ENCODE data around the gene FBL. TPM values are rescaled to one million over a fixed set of nuclear protein-coding genes. Genes with fewer than 3 reads are reported as not detected.

FBL gene
- total RNA-seq, 1 donor from 2014 or later = 89.2 TPM

DNA sequence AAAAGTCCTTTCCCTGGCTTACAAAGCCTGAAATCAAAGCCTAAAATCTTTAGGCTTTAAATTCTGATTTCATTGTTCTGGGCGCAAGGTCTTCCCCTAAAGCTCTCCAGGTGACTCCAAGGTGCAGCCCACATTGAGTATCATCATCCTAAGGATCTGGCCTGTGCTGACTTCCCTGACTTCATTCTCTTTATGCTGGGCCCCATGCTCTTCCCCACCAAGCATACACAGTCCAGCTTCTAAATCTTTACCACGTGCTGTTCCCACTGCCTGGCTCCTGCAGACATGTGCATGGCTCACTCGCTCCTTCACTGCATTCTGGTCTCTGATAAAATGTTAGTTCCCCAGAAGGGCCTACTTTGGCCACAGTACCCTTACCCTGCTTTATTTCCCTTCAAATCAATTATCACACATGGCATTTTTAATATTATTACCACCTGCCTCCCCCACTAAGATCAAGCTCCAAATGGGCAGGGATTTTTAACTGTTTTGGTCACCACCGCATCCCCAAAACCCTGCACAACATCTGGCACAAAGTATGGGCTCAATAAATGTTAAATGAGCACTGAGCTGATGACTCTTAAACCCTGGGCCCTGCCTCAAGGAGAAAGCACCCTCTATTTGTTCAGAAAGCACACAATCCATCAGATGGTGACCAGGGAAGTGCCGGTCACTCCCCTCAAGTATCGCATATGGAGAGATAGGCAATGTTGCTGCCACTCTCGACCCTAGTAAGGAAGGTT, 3.3 kb downstream of the FBL start:
- DNase-seq (ENCODE audit: low read depth) = no peak

DNA sequence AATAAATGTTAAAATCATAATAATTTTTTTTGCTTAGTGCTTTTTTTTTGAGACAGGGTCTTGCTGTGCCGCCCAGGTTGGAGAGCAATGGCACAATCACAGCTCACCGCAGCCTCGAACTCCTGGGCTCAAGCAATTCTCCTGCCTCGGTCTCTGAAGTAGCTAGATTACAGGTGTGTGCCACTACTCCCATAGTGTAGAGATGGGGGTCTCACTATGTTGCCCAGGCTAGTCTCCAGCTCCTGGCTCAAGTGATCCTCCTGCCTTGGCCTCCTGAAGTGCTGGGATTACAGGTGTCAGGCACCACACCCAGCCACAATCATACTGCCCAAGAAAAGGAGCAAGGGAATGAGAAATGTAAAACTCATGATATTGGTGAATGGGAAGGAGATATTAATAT, 5.1 kb downstream of the FBL start:
- DNase-seq (ENCODE audit: low read depth) = no peak

DNA sequence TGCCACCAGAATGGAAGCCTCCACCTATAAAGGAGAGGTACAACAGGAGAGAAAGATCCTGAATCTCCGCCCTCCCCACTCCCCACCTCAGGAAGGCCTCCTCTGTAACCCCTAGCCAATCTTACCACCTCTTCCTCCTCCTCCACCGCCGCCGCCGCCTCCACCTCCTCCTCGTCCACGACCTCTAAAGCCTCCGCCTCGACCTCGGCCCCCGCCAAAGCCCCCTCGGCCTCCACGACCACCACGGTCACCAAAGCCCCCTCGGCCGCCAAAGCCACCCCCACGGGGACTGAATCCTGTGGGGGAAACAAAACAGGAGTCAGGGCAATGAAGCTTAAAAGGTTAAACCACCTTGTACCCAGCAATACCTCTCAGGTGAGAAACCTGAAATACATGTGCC, 5.7 kb downstream of the FBL start:
- no peak for DNase-seq (ENCODE audit: low read depth)

DNA sequence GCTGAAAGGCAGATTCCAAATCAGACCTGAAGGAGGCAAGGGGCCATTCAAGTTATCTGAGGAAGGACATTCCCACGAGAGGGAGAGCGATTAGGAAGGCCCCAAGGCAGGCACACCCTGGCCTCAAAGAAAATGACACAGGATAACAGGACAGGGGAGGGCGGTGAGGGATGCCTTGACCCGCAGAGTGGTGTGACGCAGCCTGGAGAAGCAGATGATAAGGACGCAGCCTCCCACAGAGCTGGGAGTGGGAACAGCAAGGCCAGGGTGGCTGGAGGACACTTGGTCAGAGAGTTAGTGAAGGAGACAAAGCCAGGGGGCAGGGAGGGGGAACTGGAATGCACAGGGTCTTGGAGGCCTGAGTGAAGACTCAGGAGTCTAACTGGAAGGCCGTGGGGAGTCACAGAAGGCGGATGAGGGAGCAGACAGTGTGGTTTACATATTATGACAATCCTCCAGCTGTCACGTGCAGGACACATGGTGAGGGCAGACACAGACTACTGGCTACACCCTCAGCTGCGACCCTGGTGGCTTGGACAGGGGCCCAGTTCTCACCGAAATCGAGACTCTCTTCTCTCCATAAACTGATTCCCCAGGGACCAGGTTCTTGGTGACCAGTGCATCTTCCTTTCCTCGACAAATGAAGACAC, 6.4 kb downstream of the FBL start:
- no peak for DNase-seq (ENCODE audit: low read depth)

DNA sequence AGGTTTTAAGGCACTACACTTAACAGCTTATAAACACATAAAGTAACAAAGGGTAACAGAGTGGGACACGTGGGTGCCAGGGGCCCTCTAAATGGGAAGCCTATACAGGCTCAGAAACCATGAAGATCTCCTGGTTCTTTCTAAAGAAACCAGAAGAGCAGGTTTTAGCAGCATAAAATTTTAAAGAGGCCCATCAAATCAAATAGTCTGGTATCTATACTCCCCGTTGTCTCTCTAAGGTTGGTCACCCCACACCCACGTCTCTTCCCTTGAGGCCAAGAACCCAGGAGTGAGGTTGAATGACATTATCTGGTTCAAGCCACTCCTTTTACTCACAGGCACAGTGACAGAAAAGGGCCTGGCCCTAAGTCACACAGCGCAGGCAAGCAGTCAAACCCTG, 7.6 kb downstream of the FBL start:
- no peak for DNase-seq (ENCODE audit: low read depth)

DNA sequence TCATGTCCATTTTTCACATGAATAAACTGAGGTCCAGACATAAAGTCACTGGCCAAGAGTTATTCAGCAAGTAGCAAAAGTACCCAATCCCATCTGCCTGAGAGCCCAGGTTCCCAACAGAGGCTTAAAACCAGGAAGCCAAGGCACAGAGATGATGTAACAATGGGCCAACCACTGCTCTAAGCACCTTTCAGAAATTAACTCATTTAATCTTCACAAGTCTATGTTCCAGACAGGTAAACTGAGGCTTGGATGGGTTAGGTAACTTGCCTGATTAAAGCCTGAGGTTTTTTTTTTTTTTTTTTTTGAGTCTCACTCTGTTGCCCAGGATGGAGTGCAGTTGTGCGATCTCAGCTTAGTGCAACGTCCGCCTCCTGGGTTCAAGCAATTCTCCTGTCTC, 8.2 kb downstream of the FBL start:
- no peak for DNase-seq (ENCODE audit: low read depth)

DNA sequence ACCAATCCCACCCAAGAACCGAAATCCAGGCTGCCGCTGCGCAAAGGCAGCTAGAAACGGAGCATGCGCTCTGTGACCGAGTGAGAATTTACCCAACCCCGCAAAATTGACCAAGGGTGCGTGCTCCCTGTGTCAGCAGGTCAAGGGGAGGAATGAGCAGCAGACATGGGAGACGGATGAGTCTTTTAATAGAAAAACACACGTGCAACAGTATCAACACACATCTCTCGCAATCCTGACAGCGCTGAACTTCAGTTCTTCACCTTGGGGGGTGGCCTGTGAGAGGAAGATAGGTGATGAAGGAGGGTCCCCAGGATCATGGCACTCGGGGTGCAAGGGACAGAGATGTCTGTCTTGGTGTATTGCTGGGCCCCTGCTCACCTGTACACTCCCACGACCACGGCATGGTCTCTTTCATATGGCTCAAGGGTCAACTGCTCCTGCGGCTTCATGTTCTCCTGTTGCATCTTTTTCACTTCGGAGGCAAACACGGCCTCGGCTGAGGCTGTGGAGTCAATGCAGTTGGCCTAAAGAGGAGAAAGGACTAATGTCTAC, 11.8 kb downstream of the FBL start:
- no peak for DNase-seq (ENCODE audit: low read depth)

DNA sequence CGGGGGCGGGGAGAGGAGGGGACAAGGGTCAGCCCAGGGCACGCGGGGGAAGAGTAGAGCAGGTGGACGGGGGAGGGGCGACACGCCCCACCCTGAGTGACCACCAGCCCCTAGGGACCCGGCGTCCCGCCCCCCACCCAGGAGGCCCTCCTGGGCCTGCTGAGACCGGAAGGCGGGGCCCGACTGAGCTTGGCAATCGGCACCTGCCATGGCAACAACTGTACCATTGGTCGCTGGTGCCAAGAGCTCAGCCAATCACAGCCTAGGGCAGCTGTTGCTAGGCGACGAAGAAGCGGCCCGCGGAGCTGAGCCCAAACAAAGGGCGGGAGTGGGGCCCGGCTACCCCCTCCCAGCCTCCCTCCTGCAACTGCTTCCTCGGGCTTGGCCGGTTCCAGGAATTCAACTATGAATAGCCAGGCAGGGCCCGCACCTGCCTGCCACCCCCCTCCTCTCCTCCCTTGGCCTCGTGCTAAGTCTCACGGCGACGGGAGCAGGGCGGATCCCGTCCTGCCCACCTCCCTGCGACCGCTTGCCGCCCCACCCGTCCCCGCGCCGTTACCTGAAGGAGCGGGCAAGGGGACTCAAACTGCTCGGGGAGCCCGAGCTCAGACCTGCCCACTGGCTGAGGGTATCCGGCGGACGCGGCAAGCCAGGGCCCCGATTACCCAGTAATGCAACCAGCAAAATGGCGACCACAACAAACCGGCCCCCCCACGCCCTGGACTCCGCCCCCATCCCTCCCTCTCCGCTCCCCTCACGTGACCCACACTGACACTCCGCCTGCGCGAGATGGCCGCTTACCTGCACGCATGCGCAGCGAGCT, 12.5 kb downstream of the FBL start, which contains the start of gene DYRK1B:
DYRK1B (minus strand) TSS at position 699 of the 823 bp plus-strand sequence. CDS start 2,295 bp downstream, outside the sequence.
- peak; percentile 93 for DNase-seq (ENCODE audit: low read depth)

DNA sequence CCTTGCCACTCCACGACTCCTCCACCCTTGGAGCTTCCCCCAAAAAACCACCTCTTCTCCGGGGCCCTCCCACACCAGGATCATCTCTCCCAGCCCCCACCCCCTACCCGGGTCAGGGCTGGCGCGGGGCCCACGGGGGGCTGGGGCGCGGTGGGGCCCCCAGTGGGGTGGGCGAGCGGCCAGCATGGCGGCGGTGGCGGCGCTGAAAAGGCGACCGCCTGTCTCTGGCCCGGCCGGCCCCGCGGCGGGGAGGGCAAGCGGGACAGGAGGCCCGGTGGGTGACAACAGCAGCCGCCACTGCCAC, 13.1 kb downstream of the FBL start:
- no peak for DNase-seq (ENCODE audit: low read depth)

DNA sequence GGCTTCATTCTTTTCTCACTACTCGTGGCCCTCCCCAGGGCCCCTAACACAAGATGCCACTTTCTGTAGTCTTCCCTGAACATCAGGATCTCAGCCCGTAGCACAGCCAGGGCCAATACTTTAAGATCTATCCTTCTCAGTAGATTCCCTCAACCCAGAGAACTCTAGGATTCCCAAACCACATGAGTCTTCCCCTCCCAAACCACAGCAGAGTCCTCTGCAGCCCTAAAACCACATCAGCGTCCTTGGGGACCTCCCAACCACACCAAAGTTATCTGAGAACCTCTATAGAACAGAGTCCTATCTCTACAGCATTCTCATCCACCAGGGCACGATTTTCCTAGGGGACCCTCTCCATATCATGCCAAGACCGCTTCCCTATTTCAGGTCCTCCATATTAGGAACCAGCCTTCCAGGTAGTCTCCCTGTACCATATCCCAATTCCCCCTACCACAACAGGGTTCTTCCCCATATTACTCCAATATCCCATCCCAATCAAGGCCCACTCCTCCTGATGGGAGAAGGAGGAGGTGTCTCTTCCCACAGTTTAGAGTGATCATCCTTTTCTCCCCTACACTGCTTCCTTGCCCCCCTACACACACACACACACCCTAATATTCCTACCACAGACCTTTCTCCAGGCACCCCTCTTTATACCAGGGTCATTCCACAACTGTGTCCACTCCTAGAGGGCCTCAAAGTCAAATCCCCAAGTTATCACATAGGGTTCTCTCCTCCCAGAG, 13.7 kb downstream of the FBL start:
- no peak for DNase-seq (ENCODE audit: low read depth)

DNA sequence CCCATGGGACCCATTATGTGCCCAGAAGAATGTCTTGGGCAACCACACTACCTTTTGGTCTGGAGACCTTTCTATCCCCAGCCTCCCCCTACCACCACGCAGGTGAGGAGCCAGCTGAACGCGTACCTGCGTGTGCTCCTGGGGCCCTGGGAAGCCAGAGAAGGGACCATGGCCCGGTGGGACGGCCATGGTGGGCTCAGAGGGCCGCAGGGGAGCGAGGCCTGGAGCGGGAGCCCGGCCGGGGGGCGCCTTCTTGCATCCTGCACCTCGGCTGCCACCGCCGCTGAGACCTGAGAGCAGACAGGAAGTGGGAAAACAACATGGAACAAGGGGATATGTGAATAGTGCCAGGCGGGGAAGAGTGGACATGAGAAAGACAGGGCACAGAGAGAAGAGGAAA, 14.5 kb downstream of the FBL start:
- DNase-seq (ENCODE audit: low read depth) = no peak

DNA sequence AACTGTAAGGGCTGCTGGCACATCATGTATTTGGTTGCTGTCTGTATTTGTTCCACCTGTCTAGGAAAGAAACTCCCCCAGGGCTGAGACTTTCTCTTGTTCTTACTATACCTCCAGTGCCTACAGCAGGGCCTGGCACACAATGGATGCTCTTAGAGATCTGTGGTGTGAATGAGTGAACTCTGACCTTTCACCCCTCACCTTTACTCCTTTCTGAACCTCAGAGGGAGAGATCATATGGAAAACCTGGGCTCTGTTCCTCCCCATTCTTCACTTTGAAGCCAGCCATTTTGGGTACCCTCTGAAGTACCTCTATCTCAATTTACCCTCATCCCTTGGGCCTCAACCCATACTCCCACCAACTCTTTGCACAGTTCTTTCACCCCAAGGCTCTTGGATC, 15.3 kb downstream of the FBL start:
- DNase-seq (ENCODE audit: low read depth) = no peak

DNA sequence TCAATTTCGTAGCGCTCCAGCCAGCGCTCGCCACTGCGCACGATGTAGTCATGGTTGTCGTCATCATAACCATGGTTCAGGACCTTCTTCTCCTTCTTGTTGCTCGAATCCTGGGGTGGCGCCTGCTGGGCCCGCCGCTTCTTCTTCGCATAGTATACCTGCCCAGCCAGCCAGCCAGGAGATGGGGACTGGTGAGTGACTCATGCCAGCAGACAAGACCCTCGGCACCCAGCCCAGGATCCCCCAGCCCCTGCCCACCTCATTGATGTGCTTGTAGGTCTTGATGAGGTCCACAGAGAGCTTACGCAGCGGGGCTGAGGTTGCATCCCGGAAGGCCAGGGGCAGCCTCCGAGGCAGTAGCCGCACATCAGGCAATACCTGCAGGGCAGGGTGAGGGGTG, 15.8 kb downstream of the FBL start:
- DNase-seq (ENCODE audit: low read depth) = no peak

DNA sequence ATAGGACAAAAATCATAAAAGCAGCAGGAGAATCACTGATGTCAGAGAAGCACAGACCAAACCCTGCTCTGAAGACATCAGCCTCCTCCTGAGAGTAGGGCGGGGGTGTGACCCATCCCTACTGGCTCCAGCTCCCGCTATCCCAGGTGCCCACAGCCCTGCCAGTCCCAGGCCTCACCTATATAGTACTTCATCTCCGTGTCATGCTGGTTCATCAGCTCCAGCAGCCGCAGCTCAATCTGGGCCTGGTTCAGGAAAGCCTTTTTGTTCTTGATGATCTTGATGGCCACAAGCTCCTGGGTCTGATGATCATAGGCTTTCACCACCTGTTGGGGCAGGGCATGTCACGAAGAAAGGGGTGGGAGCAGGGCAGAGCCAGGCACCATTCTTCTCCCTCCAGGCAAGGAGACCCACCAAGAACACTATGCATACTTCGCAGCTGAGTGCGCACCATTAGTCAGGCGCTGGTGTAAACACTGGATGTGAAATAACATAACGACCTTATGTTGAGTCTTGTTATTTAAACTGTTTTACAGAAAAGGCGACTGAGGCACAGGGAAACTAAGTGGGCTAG, 16.4 kb downstream of the FBL start:
- DNase-seq (ENCODE audit: low read depth) = no peak

DNA sequence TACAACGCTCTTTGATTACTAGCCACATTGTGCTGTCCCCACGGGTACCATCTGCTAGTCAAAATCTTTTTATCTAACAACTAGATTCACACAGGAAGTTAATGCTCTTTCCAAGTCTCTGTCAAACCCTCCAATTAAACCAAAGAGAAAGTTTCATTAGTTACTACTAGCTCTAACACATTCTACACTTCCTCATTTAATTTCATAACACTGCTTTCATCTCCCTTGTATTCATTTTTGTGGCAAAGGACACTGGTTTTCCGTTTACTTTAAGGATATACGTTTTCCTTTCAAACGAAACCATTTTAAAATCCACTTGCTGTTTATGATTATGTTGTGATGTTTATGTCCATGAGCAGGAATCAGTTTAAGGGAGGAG, 17.5 kb downstream of the FBL start:
- no peak for DNase-seq (ENCODE audit: low read depth)

DNA sequence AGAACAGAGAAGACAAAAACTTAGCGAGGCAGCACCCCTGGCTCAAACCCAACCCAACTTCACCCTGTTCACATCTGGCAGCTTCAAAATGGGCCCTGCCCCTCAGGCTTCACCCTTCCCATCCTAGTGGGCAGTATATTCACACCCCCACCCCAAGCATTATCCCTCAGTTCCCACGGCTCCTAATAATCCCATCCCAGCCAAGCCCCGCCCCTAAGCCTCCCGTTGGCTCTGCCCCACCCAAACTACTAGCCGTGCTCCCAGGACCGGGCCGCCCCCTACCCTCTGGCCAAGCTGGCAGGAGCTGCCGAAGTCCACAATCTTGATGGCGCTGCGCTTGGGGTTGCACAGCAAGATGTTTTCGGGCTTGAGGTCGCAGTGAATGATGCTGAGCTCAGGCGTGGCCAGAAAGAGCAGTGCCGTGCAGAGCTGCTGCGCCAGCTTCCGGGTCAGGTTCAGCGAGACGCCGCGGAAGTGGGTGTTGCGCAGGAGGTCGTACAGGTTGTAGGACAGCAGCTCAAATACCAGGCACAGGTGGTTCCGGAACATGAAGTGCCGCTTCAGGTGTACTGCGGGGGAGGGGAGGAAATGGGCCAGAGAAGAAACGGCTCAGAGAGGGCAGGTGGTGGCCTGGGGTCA, 18.0 kb downstream of the FBL start:
- no peak for DNase-seq (ENCODE audit: low read depth)

DNA sequence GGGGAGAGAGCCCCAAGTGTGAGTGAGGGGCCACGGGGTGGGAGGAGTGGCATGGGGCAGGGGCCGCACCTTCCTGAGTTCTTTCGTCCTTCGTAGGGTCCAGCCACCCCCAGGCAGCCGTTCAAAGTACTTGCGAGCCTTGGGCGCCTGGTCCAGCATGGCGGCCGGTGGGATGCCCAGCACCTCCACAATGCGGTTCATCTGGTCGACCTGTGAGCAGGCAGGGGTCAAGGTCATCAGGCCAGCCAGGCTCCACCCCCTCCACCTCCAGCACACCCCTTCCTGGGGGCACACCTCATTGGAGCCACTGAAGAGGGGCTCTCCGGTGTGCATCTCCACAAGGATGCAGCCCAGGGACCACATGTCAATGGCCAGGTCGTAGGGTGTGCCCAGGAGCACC, 19.0 kb downstream of the FBL start:
- DNase-seq (ENCODE audit: low read depth) = no peak

DNA sequence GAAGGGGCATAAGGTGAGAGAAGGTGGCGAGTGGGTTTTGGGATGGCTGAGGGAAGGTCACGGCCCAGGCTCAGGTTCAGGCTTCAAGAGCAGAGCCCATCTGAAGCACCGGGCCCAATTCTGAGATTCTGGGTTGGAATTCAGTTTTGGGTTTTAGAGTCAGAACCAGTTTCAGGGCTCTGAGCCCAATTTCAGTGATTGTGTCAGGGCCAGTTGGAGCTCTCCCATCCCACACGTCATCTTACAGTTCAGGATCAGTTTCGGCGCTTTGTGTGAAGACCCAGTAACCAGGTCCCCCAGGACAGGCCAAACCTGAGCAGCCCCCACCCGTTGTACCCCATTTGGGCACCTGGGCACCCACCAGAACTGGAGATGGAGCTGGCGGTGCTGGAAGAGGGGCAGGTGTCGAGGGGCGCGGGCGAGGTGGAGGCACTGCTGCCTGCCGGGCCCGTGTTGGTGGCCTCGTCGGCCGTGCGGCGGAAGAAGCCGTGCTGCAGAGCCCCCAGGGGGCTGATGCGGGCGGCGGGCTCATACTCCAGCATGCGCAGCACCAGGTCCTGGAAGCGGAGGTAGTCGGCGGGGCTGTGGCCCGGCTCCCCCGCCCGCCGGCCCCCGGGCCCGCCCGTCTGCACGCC, 19.8 kb downstream of the FBL start:
- no peak for DNase-seq (ENCODE audit: low read depth)

DNA sequence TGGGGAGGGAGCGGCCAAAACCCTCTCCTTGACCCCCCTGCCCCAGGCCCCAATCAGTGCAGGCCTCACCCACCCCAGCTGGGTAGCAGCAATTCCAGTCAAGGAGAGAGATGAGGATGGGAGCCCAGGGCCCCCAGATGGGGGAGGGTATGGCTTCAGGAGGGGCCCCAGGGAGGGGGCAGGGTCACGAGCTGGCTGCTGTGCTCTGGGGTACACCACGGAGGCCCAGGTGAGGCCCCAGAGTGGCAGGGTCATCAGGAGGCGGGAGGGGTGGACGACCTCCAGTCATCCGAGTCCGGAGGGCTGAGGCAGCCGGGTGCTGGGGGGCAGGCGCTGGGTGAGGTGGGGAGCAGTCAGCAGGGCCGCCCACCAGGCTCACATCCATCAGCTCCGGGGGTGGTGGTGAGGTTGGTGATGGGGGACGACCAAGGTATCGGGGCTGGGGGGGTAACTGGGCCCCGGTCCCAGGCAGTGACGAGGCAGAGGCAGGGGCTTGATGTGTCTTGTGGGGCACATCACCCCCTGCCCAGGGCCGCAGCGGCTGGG, 20.6 kb downstream of the FBL start:
- DNase-seq (ENCODE audit: low read depth) = no peak

DNA sequence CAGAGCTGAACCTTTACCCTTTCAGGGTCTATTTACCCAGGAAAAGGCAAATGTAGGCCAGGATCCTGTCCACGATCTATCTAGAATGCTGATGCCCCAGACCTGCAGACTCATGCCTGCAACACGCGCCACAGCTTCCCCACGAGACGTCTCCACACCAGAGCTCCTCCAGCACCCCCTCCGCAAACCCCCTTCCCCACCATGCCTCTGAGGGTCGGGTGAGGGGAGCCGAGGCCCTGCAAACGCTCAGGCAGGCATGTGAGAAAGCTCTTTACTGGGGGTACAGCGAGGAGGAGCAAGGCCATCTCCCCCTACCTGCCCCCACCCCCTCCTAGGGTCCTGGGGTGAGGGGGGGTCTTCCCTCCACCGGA, 21.1 kb downstream of the FBL start:
- DNase-seq (ENCODE audit: low read depth) = no peak

All from renal cortical epithelial cell (primary cell).